NOMO-1 treated with dmso at 0.1 percent for 144 hours (cell line): ENCODE measurements around the gene AKTIP.

Experiments
- DNase-seq: peaks from one replicate; lab custom pipeline; 2025; ENCODE audit not compliant: unreplicated experiment; lab: John Stamatoyannopoulos, UW

The AKTIP gene

GRCh38 chr16:53482123-53482522 lies 20.9 kb downstream of the AKTIP start:
- peak; percentile 85 for DNase-seq

DNA sequence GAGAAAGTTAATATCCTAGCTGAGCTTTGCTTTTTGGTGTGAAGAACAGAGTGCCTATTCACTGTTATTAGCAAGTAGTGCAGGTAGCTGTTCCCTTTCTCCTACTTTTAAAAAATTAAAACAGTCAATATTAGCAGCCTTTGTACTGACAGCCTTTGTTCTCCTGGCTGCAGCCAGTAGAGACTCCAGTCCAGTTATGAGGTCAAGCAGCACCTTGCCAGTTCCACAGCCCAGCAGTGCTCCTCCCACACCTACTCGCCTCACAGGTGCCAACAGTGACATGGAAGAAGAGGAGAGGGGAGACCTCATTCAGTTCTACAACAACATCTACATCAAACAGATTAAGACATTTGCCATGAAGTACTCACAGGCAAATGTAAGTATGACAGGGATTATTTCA lies 22.6 kb downstream of the AKTIP start:
- DNase-seq, result no peak

DNA sequence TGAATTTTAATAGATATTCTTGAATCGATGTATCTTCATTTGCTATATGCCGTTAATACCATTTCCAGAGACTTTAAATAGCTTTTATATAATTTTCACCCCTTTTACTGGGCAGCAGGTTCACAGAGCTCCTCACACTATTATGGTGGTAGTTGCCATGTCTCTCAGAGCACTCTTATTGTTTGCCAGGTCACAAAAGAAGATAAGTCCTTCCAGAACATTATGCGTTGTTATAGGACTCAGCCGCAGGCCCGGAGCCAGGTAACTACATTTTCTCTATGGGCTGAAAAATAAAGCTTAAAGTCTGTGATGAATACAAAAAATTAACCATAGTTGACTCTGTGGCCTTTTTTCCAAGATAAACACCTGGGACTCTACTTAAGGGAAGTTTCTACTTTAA lies 24.0 kb downstream of the AKTIP start:
- no peak for DNase-seq

DNA sequence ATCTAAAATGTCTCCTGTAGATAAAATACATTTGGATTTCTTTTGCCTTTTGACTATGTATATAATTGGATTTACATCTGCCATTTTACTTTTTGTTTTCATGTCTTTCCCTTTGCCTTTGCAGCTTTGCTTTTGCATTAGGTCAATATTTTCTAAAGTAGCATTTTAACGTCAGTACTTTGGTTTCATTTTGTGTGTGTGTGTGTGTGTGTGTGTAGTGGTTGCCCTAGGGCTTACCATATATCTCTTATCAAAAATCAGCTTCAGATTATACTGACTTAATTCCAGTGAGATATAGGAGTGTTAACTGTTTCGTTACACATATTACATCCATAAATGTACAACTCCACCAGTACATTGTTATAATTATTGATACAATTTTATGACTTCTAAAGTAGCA lies 26.1 kb downstream of the AKTIP start:
- no peak for DNase-seq

DNA sequence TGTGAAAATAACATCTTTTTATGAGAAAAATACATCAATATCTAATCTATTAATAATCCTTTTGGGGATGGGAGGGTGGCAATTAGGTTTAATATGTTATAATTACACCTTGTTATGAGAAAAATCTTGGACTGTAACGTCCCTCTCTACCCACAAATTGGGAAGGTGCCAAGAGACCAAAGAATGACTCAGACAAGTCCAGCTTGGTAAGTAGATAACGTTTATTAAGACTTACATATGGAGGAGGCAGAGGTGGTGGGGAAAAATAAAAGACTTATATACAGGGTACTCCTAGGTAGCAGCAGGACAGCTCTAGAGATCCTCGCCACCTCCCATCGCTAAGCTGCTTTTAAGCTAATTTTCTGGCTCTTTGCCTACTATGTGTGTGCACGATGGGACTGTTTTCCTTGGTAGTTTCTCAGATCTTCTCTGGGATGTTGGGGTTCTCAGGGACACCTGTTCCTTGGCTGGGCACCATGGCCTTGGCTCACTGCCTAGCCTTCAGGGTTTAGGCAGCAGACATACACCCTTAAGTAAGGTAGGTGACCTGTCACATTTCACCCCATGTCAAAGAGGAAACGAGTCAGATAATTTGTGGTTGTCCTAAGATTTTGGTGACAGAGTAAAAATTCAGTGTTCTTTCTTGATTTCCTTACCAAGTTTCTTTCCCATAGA lies 37.3 kb downstream of the AKTIP start:
- DNase-seq, result no peak

DNA sequence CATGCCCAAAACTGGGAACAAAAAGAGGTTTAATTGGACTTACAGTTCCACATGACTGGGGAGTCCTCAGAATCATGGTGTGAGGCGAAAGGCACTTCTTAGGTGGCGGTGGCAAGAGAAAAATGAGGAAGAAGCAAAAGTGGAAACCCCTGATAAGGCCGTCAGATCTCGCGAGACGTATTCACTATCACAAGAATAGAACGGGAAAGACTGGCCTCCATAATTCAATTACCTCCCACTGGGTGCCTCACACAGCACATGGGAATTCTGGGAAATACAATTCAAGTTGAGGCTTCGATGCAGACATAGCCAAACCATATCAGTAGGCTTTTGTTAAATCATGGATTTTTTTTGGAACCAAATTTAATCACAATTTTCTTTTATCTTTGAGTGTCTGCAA lies 44.4 kb downstream of the AKTIP start:
- DNase-seq, result no peak

DNA sequence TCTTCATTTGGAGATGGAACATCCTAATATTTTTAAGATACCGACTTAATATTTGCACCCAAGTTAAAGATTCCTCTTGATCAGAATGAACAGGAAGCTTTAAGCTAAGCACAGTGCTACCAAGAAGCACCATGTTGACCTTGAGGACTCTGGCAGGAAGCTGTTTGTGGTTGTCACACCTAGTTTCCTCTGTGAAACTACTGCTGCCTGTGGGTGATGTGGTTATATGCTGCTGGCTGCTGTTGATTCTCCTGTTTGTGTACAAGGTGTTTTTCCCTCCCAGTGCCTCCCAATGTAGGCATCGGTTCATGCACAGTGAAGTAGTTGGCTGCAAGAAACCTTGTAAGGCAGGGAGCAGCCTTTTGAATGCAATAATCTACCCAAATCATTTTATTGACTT lies 45.3 kb downstream of the AKTIP start:
- no peak for DNase-seq

DNA sequence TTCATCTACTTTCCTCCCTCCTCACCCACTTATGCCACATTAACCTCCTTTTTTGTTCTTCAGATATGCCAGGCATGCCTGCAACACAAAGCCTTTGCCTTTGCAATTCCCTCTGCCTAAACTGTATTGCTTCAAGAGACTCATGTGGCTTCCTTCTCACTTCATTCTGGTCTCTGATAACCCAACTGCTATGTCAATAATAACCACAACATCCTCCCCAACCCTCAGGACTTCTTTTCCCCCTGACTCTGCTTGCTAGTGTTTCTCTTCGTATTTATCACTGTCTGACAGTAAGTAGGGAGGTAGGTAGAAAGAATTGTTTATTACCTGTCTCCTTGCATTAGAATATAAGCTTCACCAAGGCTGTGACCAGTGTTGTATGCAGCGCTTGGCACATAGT lies 46.4 kb downstream of the AKTIP start:
- DNase-seq, result no peak

GRCh38 chr16:53453928-53454327 lies 49.1 kb downstream of the AKTIP start:
- no peak for DNase-seq

DNA sequence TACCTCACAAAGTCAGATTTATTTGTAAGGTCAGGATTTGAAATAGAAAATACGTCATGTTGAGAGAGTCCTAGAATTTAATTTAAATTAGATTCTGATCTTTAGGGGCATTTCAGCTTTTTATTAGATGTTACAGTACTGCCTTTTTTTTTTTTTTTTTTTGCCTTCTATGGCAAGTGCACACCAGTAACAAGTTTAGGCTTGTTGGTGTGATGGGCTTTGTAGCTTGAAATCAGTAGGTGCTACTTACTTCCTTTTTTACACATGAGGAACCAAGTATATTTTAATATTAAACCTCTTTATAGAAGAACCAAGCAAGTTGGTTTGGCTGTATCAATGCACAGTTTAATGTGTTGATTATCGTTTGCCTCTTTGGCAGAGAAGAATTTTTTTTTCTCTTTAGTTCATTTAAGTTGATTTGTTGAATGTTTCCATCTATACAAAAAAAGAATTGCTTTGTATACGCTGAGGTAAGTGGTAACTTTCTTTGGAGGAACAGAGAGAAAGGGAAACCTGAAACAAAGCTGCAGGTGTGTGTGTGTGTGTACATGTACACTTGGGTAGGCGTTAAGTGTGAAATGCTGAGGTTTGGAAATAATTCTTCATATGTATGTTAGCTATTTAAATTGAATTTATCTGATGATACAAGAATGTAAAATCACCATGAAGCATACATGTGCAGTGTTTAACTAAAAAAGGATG lies 53.0 kb downstream of the AKTIP start:
- DNase-seq, result no peak

DNA sequence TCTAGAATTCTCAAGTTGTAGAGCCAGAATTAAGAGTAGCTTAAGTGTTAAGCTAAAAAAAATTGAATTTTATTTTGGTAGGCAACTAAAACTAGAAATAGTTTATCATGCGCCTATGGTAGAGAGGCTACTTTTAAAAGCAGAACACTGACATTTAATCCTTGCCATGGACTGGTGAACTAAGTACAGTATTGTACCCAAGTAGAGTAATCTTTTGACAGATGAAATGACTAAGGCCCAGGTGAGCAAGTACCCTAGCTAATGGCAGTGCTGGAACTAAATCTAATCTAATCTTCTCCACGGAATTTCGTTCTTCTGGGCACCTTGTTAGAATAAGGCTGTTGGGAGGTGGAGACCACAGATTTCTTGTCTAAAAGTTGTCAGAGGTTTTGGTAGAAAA lies 56.9 kb downstream of the AKTIP start:
- no peak for DNase-seq

GRCh38 chr16:53445534-53445933 lies 57.5 kb downstream of the AKTIP start:
- no peak for DNase-seq
